GM18909 (cell line): ENCODE results near the gene F10.

Experiments
- ATAC-seq: cut with Tn5 transposase; IDR thresholded peaks from one replicate; pipeline ENCODE4 v1.9.1; 2021; ENCODE audit warnings: mild to moderate bottlenecking; ENCODE audit not compliant: unreplicated experiment, poor library complexity

Gene F10

GRCh38 chr13:113115363-113116205 is 7.0 kb upstream of the F10 start:
- no peak for ATAC-seq

DNA sequence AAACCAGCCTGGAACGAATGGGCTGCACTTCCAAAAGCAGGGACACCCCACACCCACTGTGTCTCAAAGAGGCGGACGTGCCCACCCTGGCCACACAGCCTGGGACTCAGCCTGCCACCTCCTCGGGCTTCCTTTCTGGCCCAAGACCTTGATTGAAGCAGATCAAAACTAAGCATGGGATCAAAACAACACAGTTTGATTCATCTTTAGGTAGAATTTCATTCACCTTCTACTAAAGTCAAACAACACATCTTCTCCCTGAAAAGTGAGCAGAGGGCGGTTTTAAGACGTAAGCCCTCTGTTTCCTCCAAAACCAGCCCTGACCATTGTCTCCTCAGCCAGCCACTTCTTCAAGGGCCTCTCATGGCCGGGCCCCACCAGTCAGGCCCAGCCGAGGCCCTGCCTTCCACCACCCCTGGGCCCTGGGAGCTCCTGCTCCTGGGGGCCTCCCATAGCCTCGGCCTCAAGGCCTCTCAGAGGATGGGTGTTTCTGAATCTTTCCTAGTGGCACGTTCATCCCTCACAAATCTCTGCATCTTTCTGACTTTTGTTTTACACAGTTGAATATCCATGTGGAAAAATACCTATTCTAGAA is 6.3 kb upstream of the F10 start:
- ATAC-seq, result no peak

DNA sequence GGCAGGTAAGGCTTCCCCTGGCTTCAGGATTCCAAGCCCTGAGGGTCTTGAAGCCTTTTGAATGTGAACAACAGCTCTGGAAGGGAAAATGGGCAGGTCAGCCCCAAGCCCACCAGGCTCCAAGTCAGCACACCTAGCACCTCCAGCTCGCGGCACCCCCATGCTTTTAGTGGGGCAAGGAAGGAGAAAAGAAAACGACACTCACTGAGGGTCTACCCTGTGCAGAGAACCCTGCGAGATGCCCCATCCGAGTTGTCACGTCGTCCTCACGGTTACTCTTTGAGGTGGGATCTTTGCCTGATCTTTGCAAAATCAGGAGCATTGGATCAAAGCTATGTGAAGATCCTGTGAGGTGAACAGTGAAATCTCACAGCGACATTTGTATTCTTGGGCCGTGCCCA is 5.7 kb upstream of the F10 start:
- no peak for ATAC-seq

- ATAC-seq, result no peak
Observed at GRCh38 chr13:113117335-113117872, 5.2 kb upstream of the F10 start.

- no peak for ATAC-seq
Observed at GRCh38 chr13:113117911-113118260, 4.7 kb upstream of the F10 start.

GRCh38 chr13:113118261-113119021 is 4.2 kb upstream of the F10 start:
- ATAC-seq, result no peak

- no peak for ATAC-seq
Observed at GRCh38 chr13:113119166-113119821, 3.3 kb upstream of the F10 start.

DNA sequence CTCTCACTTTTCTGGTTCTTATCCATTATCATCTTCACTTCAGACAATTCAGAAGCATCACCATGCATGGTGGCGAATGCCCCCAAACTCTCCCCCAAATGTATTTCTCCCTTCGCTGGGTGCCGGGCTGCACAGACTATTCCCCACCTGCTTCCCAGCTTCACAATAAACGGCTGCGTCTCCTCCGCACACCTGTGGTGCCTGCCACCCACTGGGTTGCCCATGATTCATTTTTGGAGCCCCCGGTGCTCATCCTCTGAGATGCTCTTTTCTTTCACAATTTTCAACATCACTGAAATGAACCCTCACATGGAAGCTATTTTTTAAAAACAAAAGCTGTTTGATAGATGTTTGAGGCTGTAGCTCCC is 2.8 kb upstream of the F10 start:
- ATAC-seq, result no peak

GRCh38 chr13:113120300-113121182 is 2.1 kb upstream of the F10 start:
- ATAC-seq, result no peak

DNA sequence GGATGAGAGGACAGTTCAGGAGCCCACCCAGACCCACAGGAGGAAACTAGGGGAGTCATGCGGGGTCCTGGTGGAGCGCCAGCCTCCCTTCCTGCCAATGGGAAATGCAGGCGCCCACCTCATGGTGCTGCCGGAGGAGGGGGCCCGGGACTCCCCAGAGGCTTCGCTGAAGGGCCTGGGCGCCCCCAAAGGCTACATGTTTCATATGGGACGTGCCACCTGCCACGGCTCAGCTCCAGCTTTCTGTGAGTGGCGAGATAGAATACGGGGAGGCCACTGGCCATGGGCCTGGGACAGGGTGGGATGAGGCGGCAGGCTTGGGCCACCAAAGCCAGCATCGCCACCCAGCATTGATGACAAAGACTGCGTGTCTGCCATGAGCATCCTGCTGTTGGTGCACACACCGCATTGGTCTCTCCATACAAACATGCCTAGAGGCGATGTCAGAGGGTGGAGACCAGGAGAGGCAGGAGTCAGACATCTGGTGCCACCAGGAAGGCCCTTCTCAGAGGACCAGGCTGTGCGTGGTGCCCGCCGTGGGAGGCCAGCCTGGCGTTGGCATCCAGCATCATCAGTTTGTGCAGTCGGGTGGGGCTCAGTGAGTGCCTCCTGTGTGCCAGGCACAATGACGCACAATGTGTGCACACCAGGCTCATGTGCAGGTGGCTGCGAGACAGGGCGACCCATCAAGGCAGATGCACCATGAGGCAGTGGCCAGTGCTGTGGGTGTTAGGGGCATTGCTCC is 1.2 kb upstream of the F10 start:
- no peak for ATAC-seq

DNA sequence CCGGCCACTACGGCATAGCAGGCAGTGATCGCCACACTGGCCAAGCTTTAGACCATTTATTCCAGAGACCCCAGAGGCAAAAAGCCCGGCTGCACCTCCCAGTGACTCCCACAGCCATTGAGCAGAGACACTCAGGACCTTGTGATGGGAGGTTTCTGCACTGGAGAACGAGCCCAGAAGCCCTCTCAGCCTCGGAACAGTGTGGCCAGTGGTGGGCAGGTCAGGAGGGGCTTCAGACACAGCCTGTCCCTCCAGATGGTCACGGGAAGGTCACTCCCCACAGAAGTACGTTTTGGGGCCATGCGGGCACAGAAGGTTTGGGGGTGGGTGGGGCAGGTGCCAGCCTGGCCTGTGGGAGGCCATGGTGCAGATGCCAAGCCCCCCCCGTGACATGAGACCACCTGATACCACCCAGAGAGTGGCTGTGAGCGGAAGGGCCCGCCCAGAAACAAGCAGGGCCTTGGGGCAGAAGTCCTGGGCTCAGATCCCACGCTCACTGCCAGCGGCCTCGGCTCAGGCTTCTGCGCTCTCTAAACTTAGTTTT is 599 bp upstream of the F10 start:
- ATAC-seq, result no peak

DNA sequence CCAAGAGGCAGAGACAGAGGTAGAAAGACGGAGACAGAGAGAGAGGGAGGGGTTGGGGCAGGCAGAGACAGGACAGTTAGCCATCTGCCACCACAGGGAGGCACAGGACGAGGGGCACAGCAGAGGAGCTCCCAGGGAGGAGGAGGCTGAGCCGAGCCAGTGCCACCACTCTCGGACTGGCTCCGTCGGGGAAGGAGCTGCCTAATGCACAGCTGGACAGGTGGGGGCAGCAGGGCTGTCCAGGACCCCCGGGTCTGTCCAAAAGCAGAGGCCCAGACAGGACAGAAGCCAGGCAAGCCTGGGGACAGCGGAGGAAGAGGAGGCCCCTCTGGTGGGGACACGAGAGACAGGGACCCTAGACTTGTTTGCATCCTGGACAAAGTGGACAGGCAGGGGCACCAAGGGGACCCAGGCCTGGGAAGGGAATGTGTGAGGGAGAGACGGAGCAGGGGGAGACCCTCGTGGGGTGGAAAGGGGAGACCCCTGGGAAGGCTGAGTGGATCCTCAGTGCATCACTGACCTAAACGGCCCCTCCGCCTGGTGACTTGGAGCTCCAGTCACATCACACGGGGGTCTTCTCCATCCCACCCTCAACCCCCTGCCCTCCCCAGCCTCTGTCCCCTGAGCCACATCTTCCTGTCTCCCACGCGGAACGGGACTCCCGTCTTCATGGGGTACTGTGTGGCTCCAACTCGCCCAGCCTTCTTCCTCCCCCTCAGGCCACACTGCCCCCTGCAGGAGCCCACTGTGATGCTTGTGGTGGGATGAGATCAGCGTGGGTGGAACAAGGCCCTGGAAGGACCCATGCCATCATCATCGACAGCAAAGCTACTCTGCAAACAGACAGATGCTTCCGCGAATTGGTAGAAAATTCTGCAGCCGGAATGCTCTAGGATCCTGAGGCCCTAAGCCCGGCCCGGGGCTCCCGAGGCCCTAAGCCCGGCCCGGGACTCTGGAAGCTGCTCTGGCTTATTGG is 915 bp downstream of the F10 start:
- ATAC-seq, result no peak

DNA sequence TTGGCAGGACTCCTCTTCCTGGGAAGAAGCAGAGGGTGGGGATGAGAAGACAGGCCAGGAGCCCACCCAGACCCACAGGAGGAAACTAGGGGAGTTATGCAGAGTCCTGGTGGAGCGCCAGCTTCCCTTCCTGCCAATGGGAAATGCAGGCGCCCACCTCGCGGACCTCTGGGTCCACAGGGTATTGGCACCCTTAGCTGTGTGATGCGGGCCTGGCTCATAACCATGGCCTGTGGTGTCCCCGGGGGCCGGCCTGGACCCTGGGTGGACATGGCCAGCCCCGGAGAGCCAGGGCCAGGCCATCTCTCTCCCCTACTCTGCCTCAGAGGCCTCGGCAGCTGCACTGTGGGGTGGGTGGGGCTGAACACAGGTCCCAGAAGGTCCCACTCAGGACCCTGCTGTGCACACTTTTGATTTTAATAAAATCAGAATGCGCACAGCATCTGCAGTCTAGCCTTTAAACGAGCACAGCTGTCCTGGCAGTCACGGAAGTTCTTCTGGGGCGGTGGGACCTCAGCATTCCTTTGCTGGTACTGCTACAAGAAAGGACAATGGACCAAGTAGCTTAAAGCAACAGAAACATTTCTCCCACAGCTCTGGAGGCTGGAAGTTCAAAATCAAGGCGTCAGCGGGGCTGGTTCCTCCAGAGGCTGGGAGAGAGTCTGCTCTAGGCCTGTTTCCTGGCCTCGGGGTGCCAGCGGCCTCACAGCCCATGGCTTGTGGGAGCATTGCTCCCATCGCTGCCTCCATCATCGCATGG is 1.8 kb downstream of the F10 start:
- no peak for ATAC-seq

DNA sequence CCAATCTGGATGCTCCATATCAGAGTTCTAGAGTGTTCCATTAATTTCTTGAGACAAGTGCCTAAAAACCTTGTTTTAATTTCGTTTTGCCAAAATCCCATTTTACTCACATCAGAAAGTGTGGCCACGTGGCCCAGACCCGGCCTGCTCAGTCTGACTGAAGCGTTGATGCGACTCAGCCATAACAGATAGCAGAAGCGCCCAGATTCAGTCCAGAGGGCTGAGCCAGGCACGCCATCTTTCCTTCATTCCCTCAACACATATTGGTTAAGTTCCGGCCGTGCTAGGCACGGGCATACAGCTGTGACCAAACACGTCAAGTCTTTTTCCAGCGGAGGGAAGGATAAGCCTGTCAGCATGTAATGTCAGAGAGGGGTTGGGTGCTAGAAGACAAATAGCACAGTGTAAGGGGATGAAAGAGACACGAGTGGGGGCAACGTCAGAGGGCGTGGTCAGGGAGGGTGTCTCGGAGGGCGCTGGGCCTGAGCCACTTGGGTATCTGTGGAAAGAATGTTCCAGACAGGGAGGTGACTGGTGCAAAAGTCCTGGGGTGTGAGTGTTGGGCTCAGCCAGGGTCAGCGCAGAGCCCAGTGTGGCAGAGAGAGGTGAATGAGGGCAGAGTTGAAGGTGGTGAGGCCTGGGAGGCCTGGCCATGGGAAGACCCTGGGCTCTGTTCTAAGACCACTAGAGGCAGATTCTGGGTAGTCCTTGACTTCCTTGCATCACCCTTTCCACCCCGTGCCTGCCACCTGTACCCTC is 3.1 kb downstream of the F10 start:
- ATAC-seq, result no peak

DNA sequence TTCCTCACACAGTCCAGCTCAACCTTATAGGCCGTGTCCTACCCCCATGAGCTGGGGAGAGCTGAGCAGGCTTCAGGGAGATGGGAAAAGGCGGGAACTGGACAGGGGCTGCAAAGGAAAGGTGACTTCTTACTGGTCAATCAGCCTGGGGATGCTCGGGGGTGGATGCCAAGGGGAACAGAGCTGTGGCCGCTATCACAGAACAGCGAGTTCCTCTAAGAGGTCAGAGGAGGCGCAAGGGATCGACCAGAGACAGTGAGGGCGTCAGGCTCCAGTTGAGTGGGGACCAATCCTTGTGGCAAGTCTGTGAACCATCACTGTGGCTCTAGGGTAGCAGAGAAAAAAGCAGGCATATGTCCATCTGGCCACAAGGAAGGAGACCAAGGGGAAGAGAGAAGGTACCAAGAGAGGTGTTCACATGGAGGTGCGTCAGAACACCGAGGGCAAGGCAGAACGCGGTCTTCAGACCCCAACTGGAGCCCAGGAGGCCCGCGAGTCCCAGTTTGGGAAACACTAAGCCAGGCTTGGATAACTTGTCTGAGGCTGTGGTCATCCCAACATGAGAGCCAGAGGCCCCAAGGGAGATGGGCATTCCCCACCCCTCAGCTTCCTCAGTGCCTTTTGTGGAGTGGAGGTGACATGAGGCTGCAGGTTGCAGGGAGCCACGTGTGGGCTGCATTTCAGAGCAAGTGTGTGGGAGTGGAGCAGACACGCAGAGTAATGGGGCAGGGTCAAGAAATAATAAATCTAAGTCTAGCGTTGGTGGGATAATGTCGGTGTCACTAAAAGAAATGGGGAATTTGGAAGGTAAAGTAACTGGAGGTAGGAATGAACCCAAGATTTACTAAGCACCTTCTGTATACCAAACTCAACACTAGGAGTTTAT is 3.9 kb downstream of the F10 start:
- no peak for ATAC-seq
